HG02981 (cell line): ENCODE results near the gene CYS1.
"Not testable (repeated sequence)": the region's sequence is repeated elsewhere in the genome, so short reads cannot be mapped to it uniquely, and the experiment has no call there.

Experiments
- ATAC-seq: cut with Tn5 transposase; IDR thresholded peaks from one replicate; pipeline ENCODE4 v1.9.1; 2021; ENCODE audit warnings: mild to moderate bottlenecking, moderate library complexity; ENCODE audit not compliant: unreplicated experiment

Gene CYS1

GRCh38 chr2:10014418-10015190 is 65.6 kb downstream of the CYS1 start:
- ATAC-seq, result no peak

- ATAC-seq, result not testable (repeated sequence)
Observed at GRCh38 chr2:10013651-10014417, 66.4 kb downstream of the CYS1 start.

GRCh38 chr2:10012963-10013461 is 67.2 kb downstream of the CYS1 start:
- ATAC-seq, result no peak

- not testable (repeated sequence) for ATAC-seq
Observed at GRCh38 chr2:10012366-10012962, 67.7 kb downstream of the CYS1 start.

- ATAC-seq, result not testable (repeated sequence)
Observed at GRCh38 chr2:10011606-10012325, 68.4 kb downstream of the CYS1 start.

- not testable (repeated sequence) for ATAC-seq
Observed at GRCh38 chr2:10010861-10011605, 69.2 kb downstream of the CYS1 start.

- no peak for ATAC-seq
Observed at GRCh38 chr2:10009811-10010781, 70.1 kb downstream of the CYS1 start.

- ATAC-seq, result no peak
Observed at GRCh38 chr2:10009271-10009810, 70.9 kb downstream of the CYS1 start.

GRCh38 chr2:10008809-10009176 is 71.4 kb downstream of the CYS1 start:
- ATAC-seq, result no peak

GRCh38 chr2:10007921-10008808 is 72.0 kb downstream of the CYS1 start:
- ATAC-seq, result no peak

GRCh38 chr2:10007435-10007834 is 72.8 kb downstream of the CYS1 start:
- ATAC-seq, result no peak
